A549 (cell line): ENCODE data around the gene HIVEP3. TPM values are rescaled to one million over a fixed set of nuclear protein-coding genes. Genes with fewer than 3 reads are reported as not detected.

Source experiments
- ATAC-seq, 2 experiments: fragments of 200-7000 bp in 1 of 2; fragments of >200 bp in 1 of 2; cut with Nextera tagmentation in 1 of 2; cut with Tn5 transposase in 1 of 2; 3 replicates each; pipeline versions ENCODE4 v1.8.0 to v1.9.1; 2018 to 2020; ENCODE audit warnings: mild to moderate bottlenecking in 1 of 2, moderate library complexity in 1 of 2
- CTCF ChIA-PET: fragments of 300-600 bp; sonication (Branson Sonifier 250); formaldehyde crosslinking; extraction: SDS; loops from one replicate; lab custom pipeline; 2021; ENCODE audit warnings: antibody characterized with exemption, inconsistent platforms; lab: Yijun Ruan, JAX
- POLR2A ChIA-PET: fragments of 350-600 bp; formaldehyde crosslinking; extraction: SDS; loops from one replicate; lab custom pipeline; 2021; ENCODE audit warnings: antibody characterized with exemption, inconsistent platforms; lab: Yijun Ruan, JAX
- DNase-seq, 2 experiments: peaks; one replicate each; pipeline versions ENCODE4 v3.0.0 to v3.0.0-alpha.2; 2011 to 2016; ENCODE audit warnings: low read depth in 1 of 2, low spot score in 1 of 2
- FAIRE-seq: peaks from 2 replicates; lab custom pipeline; 2011; peaks lifted over from hg19 to GRCh38; lab: Jason Lieb, UNC
- H3K27ac ChIP-seq, 2 experiments: fragments of >200 bp; sonication (Bioruptor Twin); formaldehyde crosslinking; 3 replicates each; pipeline ENCODE4 v1.5.1; 2016 to 2017
- H3K4me1 ChIP-seq: fragments of >200 bp; sonication (Bioruptor Twin); formaldehyde crosslinking; 3 replicates; pipeline ENCODE4 v1.6.1; 2016
- H3K4me2 ChIP-seq: fragments of >200 bp; sonication (Bioruptor Twin); formaldehyde crosslinking; 3 replicates; pipeline ENCODE4 v1.6.1; 2016
- H3K4me3 ChIP-seq: fragments of >200 bp; sonication (Bioruptor Twin); formaldehyde crosslinking; 3 replicates; pipeline ENCODE4 v1.5.1; 2016
- H3K9me3 ChIP-seq: fragments of >200 bp; sonication (Bioruptor Twin); formaldehyde crosslinking; 3 replicates; pipeline ENCODE4 v1.6.1; 2016
- BHLHE40 ChIP-seq: IDR thresholded peaks from 2 replicates; pipeline ENCODE4 v1.6.1; 2012; ENCODE audit warnings: low read depth, low read length, inconsistent platforms
- CBX2 ChIP-seq: fragments of 200-600 bp; sonication (generic); IDR thresholded peaks from 2 replicates; pipeline ENCODE4 v1.6.1; 2016; ENCODE audit warnings: low read depth, mild to moderate bottlenecking, borderline replicate concordance
- CEBPB ChIP-seq, 2 experiments: fragments of >200 bp in 1 of 2; sonication (Bioruptor Twin) in 1 of 2; formaldehyde crosslinking in 1 of 2; IDR thresholded peaks; 2 replicates each; pipeline ENCODE4 v1.6.1; 2012 to 2016
- CHD4 ChIP-seq: fragments of 200-600 bp; sonication (generic); IDR thresholded peaks from 2 replicates; pipeline ENCODE4 v1.6.1; 2016; ENCODE audit warnings: antibody characterized with exemption, mild to moderate bottlenecking, borderline replicate concordance
- EHMT2 ChIP-seq: fragments of 200-600 bp; sonication (generic); IDR thresholded peaks from 2 replicates; pipeline ENCODE4 v1.6.1; 2016; ENCODE audit warnings: antibody characterized with exemption, low read depth, mild to moderate bottlenecking, moderate library complexity
- ESRRA ChIP-seq: fragments of 150-350 bp; IDR thresholded peaks from 2 replicates; pipeline ENCODE4 v1.6.1; 2014; ENCODE audit warnings: mild to moderate bottlenecking, low read length, borderline replicate concordance
- FOSB ChIP-seq: fragments of 250-450 bp; sonication (Bioruptor Pico); IDR thresholded peaks from 2 replicates; pipeline ENCODE4 v1.5.0; 2020; ENCODE audit warnings: mild to moderate bottlenecking, moderate library complexity
- FOSL2 ChIP-seq, 2 experiments: fragments of 450-650 bp in 1 of 2; fragments of >200 bp in 1 of 2; sonication (Bioruptor Twin) in 1 of 2; formaldehyde crosslinking; IDR thresholded peaks; 2 replicates each; pipeline versions ENCODE4 v1.5.0 to v1.6.1; 2016 to 2020; ENCODE audit warnings: mild to moderate bottlenecking in 1 of 2, moderate library complexity in 1 of 2
- HDAC2 ChIP-seq: fragments of 200-600 bp; sonication (generic); IDR thresholded peaks from 2 replicates; pipeline ENCODE4 v1.6.1; 2016
- HEYL ChIP-seq: fragments of 250-450 bp; sonication (Bioruptor Pico); IDR thresholded peaks from 2 replicates; pipeline ENCODE4 v1.8.0; 2021; ENCODE audit warnings: mild to moderate bottlenecking, moderate library complexity
- HOXB5 ChIP-seq: fragments of 250-450 bp; sonication (Bioruptor Pico); IDR thresholded peaks from 2 replicates; pipeline ENCODE4 v1.5.0; 2020; ENCODE audit warnings: mild to moderate bottlenecking, moderate library complexity
- JUN ChIP-seq, 2 experiments: fragments of >200 bp; sonication (Bioruptor Twin); formaldehyde crosslinking; IDR thresholded peaks; 2 replicates in 1 of 2; 3 replicates in 1 of 2; pipeline ENCODE4 v1.6.1; 2016 to 2017
- JUNB ChIP-seq: fragments of >200 bp; sonication (Bioruptor Twin); formaldehyde crosslinking; IDR thresholded peaks from 2 replicates; pipeline ENCODE4 v1.6.1; 2016
- KDM5A ChIP-seq: fragments of 200-600 bp; sonication (generic); IDR thresholded peaks from 2 replicates; pipeline ENCODE4 v1.6.1; 2016; ENCODE audit warnings: antibody characterized with exemption, mild to moderate bottlenecking
- MAZ ChIP-seq: fragments of 150-350 bp; IDR thresholded peaks from 2 replicates; pipeline ENCODE4 v1.6.1; 2014; ENCODE audit warnings: antibody characterized with exemption, low read depth, low read length, borderline replicate concordance
- NPAS2 ChIP-seq: fragments of 250-450 bp; sonication (Bioruptor Pico); IDR thresholded peaks from 2 replicates; pipeline ENCODE4 v1.8.0; 2022; ENCODE audit warnings: mild to moderate bottlenecking, moderate library complexity, borderline replicate concordance
- RCOR1 ChIP-seq: fragments of 150-350 bp; IDR thresholded peaks from 2 replicates; pipeline ENCODE4 v1.6.1; 2014; ENCODE audit warnings: antibody characterized with exemption, low read length, low read depth
- SMC3 ChIP-seq: fragments of >200 bp; sonication (Bioruptor Twin); formaldehyde crosslinking; IDR thresholded peaks from 3 replicates; pipeline ENCODE4 v1.6.1; 2018; ENCODE audit warnings: inconsistent platforms
- SREBF2 ChIP-seq: fragments of 450-650 bp; IDR thresholded peaks from 2 replicates; pipeline ENCODE4 v1.6.1; 2014; ENCODE audit warnings: mild to moderate bottlenecking, moderate library complexity
- TFCP2L1 ChIP-seq: fragments of 250-450 bp; sonication (Bioruptor Pico); IDR thresholded peaks from 2 replicates; pipeline ENCODE4 v1.5.0; 2021; ENCODE audit warnings: mild to moderate bottlenecking
- ZC3H11A ChIP-seq: fragments of 450-650 bp; IDR thresholded peaks from 2 replicates; pipeline ENCODE4 v1.6.1; 2014; ENCODE audit warnings: antibody characterized with exemption, mild to moderate bottlenecking
- ZNF302 ChIP-seq: fragments of 250-450 bp; sonication (Bioruptor Pico); IDR thresholded peaks from 2 replicates; pipeline ENCODE4 v1.9.0; 2021; ENCODE audit warnings: inconsistent platforms, mild to moderate bottlenecking, moderate library complexity
- WGBS: methylation state at CpG from one replicate; pipeline ENCODE4 v1.1.6; 2017; ENCODE audit errors: missing lambda C conversion rate; 5-methylcytosine and 5-hydroxymethylcytosine counted together
- polyA plus RNA-seq, 4 experiments: library from polyadenylated mRNA; depleted of rRNA in 3 of 4; stranded (reverse); fragments of >200 nt; fragmentation: RNase III in 1 of 4; extraction: RNeasy Plus Mini Kit Qiagen cat#74134 plus additional on column Dnase treatment in 1 of 4; gene quantifications; 2 replicates in 3 of 4; 3 replicates in 1 of 4; pipeline ENCODE4 v1.2.3, GENCODE V29; 2011 to 2017
- TF ChIP-seq, protein P1 (sequence below): IDR thresholded peaks from 2 replicates; pipeline ENCODE4 v1.6.1; 2012
- TF ChIP-seq, protein P2 (sequence below): fragments of 450-650 bp; IDR thresholded peaks from 2 replicates; pipeline ENCODE4 v1.6.1; 2014; ENCODE audit warnings: antibody characterized with exemption
- TF ChIP-seq, protein P3 (sequence below): fragments of 200-600 bp; sonication (generic); IDR thresholded peaks from 2 replicates; pipeline ENCODE4 v1.6.1; 2016; ENCODE audit warnings: antibody characterized with exemption, mild to moderate bottlenecking, moderate library complexity
- TF ChIP-seq, protein P4 (sequence below): fragments of 250-450 bp; sonication (Bioruptor Pico); IDR thresholded peaks from 2 replicates; pipeline ENCODE4 v1.5.0; 2020; ENCODE audit warnings: low read depth, mild to moderate bottlenecking, moderate library complexity

Gene HIVEP3
- polyA plus RNA-seq, 2 of the 4 experiments (the other 2 are of a cell fraction) = 1.5 to 2.0 TPM

DNA sequence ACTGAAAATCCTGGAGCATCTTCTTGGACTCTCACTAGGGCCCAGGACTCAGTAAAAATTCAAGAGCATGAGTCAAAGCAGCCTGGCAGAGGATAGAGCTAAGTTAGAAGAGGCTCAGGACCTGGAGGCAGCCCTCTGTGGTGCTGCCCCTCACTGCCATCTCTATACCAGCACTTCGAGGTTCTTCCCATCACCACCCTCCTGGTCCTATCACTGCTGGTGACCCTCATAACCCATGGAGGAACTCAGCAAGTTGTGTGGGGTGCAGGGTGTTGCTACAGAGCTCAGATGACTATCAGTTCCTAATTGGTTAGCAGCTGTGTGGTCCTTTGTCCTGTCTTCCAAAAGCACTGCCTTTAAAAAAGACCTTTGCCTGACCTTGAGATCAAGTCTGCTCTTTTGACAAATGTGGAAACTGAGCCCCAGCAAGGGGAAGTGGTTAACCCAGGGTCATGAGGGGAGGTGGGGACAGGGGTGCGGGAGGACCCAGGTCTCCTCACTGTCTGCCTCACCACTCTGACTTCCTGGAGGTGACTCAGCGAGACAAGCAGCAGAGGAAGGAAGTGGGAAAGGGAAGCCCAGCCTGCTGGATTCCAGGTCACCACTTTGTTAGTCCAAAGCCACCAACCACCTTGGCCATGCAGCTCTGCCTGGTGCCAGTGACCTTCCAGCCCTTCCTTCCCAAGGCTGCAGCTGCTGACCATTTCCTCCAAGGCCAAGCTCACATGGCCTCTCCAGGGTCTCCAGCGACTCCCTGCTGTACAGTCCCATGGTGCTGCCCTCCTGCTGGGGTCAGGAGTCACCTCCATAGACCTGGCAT lies 234.8 kb downstream of the HIVEP3 start:
- ChIA-PET CTCF (interaction anchor here (0.5 to 2.0 kb wide), 4 partner anchors 9 to 271 kb away, joined by 3 to 7 read pairs (median 4); no protein-coding TSS in a partner anchor), POLR2A (no interaction called here)
- 67% methylated on average over 3 of the region's 4 CpGs for WGBS
- no peak for TF ChIP-seq FOSB (CRISPR knock-in tag)
- no peak for TF ChIP-seq FOSL2 (IDR thresholded peaks at IDR 0.05)
- TF ChIP-seq FOSL2 (CRISPR knock-in tag; IDR thresholded peaks at IDR 0.05) = no peak
- TF ChIP-seq ESRRA = no peak
- no peak for TF ChIP-seq CBX2
- TF ChIP-seq SREBF2 = no peak
- no peak for TF ChIP-seq KDM5A
- TF ChIP-seq HOXB5 (CRISPR knock-in tag) = no peak
- no peak for TF ChIP-seq EHMT2
- no peak for TF ChIP-seq MAZ
- TF ChIP-seq, protein P1, sequence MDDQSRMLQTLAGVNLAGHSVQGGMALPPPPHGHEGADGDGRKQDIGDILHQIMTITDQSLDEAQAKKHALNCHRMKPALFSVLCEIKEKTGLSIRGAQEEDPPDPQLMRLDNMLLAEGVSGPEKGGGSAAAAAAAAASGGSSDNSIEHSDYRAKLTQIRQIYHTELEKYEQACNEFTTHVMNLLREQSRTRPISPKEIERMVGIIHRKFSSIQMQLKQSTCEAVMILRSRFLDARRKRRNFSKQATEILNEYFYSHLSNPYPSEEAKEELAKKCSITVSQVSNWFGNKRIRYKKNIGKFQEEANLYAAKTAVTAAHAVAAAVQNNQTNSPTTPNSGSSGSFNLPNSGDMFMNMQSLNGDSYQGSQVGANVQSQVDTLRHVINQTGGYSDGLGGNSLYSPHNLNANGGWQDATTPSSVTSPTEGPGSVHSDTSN = no peak
- no peak for TF ChIP-seq RCOR1
- no peak for TF ChIP-seq SMC3
- TF ChIP-seq, all 56 proteins: peak for 0
- H3K4me2 ChIP-seq = no peak overlapping the region
- H3K4me3 ChIP-seq = no peak overlapping the region
- 0 out of 6 replicates have a peak overlapping the region, but pooled peaks of 1 of the 2 experiments have one; percentile 24 for H3K27ac ChIP-seq
- ATAC-seq (no peak), FAIRE-seq (no peak), DNase-seq (no peak)
- H3K9me3 ChIP-seq = no peaks in the 10 kb centered on the region
- no peaks in the 10 kb centered on the region for H3K4me1 ChIP-seq

DNA sequence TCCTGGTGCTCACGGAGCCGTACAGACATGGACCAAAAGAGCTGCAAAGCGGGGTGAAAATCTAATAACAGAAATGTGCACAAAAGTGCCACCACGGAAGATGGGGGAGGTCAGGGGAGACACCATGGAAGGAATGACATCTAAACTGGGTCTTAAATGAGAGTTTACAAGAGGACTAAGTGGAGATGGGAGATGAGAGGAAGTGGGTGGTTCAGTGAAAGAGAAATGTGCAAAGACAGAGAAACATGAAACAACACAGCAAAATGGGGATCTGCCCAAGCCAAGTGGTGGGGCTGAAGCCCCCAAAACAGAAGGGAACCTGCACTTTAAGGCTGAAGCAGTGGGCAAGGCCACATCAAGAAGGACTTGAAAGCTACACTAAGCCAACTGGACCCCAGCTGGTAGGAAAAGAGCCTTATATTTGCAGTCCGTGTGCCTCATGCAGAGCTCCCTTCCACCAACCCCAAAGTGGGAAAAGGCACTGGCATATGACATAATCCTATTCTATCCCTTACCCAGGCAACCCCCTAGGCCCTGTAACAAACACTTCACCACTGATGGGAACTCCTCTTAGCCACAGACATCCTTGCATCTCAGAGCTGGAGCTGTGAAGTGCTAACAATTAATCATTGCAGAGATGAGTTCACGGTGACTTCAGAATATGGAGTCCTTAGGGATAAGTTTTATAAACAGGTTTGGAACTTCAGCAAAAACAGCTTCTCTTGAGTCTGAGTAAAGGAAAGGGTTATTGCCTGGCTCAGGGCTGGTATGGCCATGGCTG lies 235.7 kb downstream of the HIVEP3 start:
- CTCF ChIA-PET = interaction anchor here (0.5 to 2.0 kb wide), 5 partner anchors 10 to 271 kb away, joined by 3 to 7 read pairs (median 3); no protein-coding TSS in a partner anchor
- Histone ChIP-seq H3K9me3 (no peaks in the 10 kb centered on the region), H3K4me2 (no peak overlapping the region), H3K4me1 (no peaks in the 10 kb centered on the region), H3K4me3 (no peak overlapping the region), H3K27ac (no peak overlapping the region)
- WGBS = 92% methylated on average over 6 of the region's 6 CpGs
- TF ChIP-seq BHLHE40 = no peak
- no peak for TF ChIP-seq CEBPB (IDR thresholded peaks at IDR 0.05)
- no peak for TF ChIP-seq JUN (IDR thresholded peaks at IDR 0.05)
- TF ChIP-seq HOXB5 (CRISPR knock-in tag) = no peak
- no peak for TF ChIP-seq JUNB
- no peak for TF ChIP-seq ESRRA
- no peak for TF ChIP-seq ZNF302 (CRISPR knock-in tag)
- TF ChIP-seq EHMT2 = no peak
- TF ChIP-seq, protein P2, sequence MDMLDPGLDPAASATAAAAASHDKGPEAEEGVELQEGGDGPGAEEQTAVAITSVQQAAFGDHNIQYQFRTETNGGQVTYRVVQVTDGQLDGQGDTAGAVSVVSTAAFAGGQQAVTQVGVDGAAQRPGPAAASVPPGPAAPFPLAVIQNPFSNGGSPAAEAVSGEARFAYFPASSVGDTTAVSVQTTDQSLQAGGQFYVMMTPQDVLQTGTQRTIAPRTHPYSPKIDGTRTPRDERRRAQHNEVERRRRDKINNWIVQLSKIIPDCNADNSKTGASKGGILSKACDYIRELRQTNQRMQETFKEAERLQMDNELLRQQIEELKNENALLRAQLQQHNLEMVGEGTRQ = no peak
- TF ChIP-seq ZC3H11A = no peak
- TF ChIP-seq HEYL (CRISPR knock-in tag) = no peak
- TF ChIP-seq FOSB (CRISPR knock-in tag) = no peak
- no peak for TF ChIP-seq SMC3
- no peak for TF ChIP-seq CHD4
- no peak for TF ChIP-seq HDAC2
- no peak for TF ChIP-seq TFCP2L1 (CRISPR knock-in tag)
- TF ChIP-seq, protein P3, sequence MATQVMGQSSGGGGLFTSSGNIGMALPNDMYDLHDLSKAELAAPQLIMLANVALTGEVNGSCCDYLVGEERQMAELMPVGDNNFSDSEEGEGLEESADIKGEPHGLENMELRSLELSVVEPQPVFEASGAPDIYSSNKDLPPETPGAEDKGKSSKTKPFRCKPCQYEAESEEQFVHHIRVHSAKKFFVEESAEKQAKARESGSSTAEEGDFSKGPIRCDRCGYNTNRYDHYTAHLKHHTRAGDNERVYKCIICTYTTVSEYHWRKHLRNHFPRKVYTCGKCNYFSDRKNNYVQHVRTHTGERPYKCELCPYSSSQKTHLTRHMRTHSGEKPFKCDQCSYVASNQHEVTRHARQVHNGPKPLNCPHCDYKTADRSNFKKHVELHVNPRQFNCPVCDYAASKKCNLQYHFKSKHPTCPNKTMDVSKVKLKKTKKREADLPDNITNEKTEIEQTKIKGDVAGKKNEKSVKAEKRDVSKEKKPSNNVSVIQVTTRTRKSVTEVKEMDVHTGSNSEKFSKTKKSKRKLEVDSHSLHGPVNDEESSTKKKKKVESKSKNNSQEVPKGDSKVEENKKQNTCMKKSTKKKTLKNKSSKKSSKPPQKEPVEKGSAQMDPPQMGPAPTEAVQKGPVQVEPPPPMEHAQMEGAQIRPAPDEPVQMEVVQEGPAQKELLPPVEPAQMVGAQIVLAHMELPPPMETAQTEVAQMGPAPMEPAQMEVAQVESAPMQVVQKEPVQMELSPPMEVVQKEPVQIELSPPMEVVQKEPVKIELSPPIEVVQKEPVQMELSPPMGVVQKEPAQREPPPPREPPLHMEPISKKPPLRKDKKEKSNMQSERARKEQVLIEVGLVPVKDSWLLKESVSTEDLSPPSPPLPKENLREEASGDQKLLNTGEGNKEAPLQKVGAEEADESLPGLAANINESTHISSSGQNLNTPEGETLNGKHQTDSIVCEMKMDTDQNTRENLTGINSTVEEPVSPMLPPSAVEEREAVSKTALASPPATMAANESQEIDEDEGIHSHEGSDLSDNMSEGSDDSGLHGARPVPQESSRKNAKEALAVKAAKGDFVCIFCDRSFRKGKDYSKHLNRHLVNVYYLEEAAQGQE = no peak
- no peak for TF ChIP-seq SREBF2
- no peak for TF ChIP-seq NPAS2 (CRISPR knock-in tag)
- TF ChIP-seq, protein P4, sequence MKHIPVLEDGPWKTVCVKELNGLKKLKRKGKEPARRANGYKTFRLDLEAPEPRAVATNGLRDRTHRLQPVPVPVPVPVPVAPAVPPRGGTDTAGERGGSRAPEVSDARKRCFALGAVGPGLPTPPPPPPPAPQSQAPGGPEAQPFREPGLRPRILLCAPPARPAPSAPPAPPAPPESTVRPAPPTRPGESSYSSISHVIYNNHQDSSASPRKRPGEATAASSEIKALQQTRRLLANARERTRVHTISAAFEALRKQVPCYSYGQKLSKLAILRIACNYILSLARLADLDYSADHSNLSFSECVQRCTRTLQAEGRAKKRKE (CRISPR knock-in tag) = no peak
- FAIRE-seq (no peak), DNase-seq (no peak), ATAC-seq (no peak)
- POLR2A ChIA-PET = no interaction called here
